Skin epidermis (tissue), 12 donors: ENCODE measurements around the gene TDG.
"Not testable (repeated sequence)": the region's sequence is repeated elsewhere in the genome, so short reads cannot be mapped to it uniquely, and the experiment has no call there.

ENCODE experiments used
- H3K27ac ChIP-seq, 21 experiments: fragments of 200-600 bp; sonication (generic) in 11 of 21; one replicate each; pipeline ENCODE4 v1.5.0; 2020; ENCODE audit warnings: mild to moderate bottlenecking in 3 of 21, inconsistent platforms in 2 of 21, moderate library complexity in 2 of 21
- H3K4me3 ChIP-seq, 7 experiments: fragments of 200-600 bp; sonication (generic) in 2 of 7; one replicate each; pipeline ENCODE4 v1.5.0; 2020; ENCODE audit warnings: inconsistent platforms in 2 of 7, mild to moderate bottlenecking in 2 of 7, moderate library complexity in 1 of 7

Gene TDG

DNA sequence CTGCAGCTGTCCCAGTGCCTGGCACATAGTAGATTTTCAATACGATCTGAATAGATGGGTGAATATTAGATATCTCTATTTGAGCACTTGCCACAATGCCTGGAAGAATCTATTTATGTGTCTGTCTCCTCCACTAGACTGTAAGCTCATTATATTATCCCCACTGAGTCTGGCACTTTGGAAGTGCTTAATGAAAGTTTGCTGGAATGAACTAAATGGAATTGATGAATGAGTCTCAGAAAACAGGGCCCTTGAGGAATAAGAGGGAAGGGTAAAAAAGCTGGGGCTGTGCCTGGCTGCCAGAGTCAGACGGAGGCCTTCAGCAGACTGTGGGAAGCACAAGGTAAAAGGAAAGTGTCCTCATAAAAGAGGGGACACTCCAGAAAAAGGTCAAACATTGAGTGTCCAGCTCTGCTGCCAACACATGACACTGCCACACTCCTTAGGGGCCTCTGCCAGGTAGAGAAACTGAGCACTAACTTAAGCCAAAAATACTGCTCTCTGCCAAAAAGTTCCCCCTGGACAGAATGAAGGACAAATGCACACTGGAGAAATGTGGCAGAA is 45.0 kb downstream of the TDG start:
- Histone ChIP-seq H3K4me3 (no peak overlapping the region), H3K27ac (peak overlapping the region in 5 of 21 experiments; percentile 15 to 77 (median 35))

DNA sequence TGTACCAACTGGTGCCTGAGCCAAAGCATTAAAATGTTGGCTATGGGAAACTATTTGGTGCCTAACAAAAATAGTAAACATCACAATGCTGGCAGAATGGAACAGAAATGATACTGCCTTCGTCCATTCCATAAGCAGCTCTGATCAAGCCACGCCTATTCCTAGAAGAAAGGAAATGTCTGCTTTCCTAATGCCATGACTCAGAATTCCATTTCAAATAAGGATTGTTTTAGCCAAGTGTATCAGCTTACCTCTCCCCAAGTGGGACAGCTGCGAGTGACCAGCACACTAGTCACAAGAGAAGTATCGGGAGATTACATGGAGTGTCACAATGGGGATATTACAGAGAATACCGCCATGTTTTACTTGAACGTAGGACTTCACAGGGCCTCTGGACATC is 45.6 kb downstream of the TDG start:
- H3K4me3 ChIP-seq = no peak overlapping the region
- H3K27ac ChIP-seq = peak overlapping the region in 4 of 21 experiments; percentile 15 to 77 (median 29)

DNA sequence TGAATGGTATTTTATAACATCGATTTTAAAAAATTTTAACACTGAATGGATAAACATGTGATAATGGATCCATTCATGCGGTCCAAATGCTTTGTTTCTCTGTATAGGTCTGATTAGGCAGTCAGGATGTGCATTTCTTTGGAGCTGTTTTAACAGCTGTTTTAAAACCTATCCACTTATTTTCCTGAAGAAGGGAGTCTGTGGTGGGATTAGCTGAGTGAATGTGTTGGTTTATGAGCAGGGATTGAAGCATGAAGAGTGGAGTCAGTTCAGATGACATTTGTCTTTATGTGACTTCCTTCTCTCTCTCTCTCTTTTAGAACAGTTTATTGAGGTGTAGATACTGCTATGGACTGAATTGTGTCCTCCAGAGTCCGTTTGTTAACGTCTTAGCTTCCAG is 46.7 kb downstream of the TDG start:
- Histone ChIP-seq H3K4me3 (no peak overlapping the region), H3K27ac (no peak overlapping the region)

DNA sequence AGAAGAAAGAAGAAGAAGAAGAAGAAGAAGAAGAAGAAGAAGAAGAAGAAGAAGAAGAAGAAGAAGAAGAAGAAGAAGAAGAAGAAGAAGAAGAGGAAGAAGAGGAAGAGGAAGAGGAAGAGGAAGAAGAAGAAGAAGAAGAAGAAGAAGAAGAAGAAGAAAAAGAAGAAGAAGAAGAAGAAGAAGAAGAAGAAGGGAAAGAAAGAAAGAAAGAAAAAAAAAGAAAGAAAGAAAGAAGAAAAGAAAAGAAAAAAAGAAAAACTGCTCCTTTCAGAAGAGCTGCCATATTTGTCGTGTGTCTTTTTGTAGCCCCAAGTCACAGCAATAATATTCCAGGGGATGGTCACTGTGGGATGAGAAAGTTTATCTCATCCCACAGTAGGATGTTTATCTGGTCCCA is 56.2 kb downstream of the TDG start:
- H3K27ac ChIP-seq = not testable (repeated sequence)

DNA sequence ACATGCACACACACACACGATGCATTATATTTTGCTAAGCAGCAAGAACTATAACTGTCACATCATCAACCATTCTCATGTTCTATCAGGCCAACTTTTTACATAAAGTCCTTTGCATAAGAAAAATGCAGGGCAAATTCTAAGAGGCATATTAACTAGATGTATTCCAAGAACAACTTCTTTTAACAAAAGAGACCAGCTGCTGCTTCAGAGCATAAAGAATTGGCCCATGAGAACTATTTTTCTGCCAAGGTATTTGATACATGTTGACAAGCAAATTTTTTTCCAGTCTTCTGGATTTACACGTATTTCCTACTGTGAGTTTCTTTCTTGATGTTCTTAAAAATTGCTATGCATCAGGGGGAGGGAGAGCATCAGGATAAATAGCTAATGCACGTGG is 57.1 kb downstream of the TDG start:
- H3K27ac ChIP-seq = no peak overlapping the region
- no peak overlapping the region for H3K4me3 ChIP-seq

More for the DNA sequence above, 56.2 kb downstream of the TDG start:
- H3K4me3 ChIP-seq = not testable (repeated sequence)

DNA sequence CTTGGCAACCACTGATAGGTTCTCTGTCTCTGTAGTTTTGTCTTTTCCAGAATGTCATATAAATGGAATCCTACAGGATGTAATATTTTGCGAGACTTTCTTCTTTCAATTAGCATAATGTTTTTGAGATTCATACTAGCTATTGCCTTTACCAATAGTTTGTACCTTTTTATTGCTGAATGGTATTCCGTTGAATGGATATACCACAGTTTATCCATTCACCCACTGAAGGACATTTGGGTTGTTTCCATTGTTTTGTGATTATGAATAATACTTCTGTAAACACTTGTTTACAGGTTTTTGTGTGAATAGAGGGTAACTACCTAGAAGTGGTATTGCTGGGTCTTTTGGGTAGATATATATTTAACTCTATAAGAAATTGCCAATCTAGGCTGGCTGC is 58.0 kb downstream of the TDG start:
- H3K4me3 ChIP-seq = no peak overlapping the region
- H3K27ac ChIP-seq = no peak overlapping the region

DNA sequence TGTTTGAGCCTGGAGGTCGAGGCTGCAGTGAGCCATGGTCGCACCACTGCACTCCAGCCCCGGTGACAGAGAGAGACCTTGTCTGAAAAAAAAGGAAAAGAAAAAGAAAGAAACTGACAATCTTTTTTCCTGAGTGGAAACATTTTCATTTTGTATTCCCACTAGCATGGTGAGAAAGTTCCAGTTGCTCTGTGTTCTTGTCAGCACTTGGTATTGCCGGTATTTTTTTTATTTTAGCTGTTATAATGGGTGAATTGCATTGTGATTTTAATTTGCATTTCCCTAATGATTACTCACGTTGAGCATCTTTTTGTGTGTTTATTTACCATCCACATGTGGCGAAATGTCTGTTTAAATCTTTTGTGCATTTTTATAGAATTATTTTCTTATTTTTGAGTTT is 58.7 kb downstream of the TDG start:
- Histone ChIP-seq H3K4me3 (no peak overlapping the region), H3K27ac (no peak overlapping the region)

DNA sequence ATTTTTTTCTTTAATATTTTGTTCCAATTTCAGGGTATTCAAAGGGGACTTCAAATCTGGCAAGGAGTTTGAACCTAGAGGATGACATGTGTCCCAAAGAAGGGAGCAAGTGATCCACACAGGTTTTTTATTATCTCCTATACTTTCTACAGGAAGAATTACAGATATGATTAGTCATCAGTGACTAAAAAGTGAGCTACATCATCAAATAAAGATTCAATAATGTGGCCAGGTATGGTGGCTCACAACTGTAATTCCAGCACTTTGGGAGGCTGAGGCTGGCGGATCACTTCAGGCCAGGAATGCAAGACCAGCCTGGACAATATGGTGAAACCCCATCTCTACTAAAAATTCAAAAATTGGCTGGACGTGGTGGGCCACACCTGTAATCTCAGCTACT is 60.1 kb downstream of the TDG start:
- H3K4me3 ChIP-seq = no peak overlapping the region

DNA sequence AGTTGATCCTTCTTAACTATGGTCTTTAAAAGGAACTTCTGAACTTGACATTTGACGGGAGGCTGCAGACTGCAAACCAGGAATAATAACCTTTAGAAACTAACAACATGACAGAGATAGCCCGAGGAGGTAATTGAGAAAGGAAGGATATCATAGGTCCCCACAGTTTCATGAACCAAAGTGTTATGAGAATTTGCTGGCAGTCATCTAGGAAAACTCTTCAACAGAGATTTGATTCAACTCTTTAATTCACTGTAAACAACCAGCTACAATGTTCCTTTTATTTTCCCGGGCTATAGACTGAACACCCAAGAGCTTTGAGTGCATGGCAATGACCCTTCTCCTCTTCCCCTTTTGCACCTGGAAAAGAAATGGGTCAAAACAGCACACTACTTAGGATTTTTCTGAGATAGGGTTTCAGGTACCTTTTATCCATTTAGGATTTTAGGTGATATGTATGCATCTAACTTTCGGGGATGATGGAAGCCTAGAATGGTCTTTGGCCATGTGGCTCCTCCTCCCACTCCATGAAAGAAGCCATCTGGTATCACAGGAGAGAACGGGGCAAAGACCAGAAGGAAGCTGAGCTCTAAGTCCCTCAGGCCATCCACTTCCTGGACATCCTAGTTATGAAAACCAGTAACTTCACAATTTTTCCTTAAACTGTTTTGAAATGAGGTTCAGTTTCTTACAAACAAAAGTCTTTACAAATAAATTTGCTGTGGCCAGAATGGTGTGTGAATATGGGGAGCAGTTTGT is 61.3 kb downstream of the TDG start:
- Histone ChIP-seq H3K27ac (no peak overlapping the region), H3K4me3 (no peak overlapping the region)

More for the DNA sequence above, 60.1 kb downstream of the TDG start:
- no peak overlapping the region for H3K27ac ChIP-seq

DNA sequence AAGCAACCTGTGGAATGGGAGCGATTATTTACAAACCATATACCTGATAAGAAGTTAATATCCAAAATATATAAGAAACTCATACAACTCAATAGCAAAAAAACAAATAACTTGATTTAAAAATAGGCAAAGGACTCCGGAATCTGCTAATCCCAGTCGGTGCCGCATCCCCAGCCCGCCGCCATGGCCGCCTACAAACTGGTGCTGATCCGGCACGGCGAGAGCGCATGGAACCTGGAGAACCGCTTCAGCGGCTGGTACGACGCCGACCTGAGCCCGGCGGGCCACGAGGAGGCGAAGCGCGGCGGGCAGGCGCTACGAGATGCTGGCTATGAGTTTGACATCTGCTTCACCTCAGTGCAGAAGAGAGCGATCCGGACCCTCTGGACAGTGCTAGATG is 64.9 kb downstream of the TDG start:
- not testable (repeated sequence) for H3K4me3 ChIP-seq, H3K27ac ChIP-seq

DNA sequence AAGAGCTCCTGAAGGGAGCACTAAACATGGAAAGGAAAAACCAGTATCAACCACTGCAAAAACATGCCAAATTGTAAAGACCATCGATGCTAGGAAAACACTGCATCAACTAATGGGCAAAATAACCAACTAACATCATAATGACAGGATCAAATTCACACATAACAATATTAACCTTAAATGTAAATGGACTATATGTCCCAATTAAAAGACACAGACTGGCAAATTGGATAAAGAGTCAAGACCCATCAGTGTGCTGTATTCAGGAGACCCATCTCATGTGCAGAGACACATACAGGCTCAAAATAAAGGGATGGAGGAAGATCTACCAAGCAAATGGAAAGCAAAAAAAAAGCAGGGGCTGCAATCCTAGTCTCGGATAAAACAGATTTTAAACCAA is 70.5 kb downstream of the TDG start:
- not testable (repeated sequence) for H3K27ac ChIP-seq

More for the DNA sequence above, 70.5 kb downstream of the TDG start:
- H3K4me3 ChIP-seq = not testable (repeated sequence)
